Memory B cell (primary cell): ENCODE data around the gene NOVA1.

Source experiments
- ATAC-seq: fragments of 150-1000 bp; cut with Tn5 transposase; 2 replicates; pipeline ENCODE4 v1.10.0; 2021; ENCODE audit warnings: low read depth, mild to moderate bottlenecking, moderate library complexity
- DNase-seq, 2 donors: peaks; one replicate each; pipeline ENCODE4 v3.0.0; 2022; ENCODE audit warnings: low spot score in 2 of 2
- H3K27ac Mint-ChIP-seq: one replicate; pipeline ENCODE4 v1.8.0; 2022; ENCODE audit warnings: mild to moderate bottlenecking, moderate library complexity, mixed read lengths
- H3K27me3 Mint-ChIP-seq: one replicate; pipeline ENCODE4 v1.8.0; 2022; ENCODE audit warnings: mixed read lengths
- H3K36me3 Mint-ChIP-seq: one replicate; pipeline ENCODE4 v1.8.0; 2022; ENCODE audit warnings: mild to moderate bottlenecking, mixed read lengths
- H3K4me1 Mint-ChIP-seq: one replicate; pipeline ENCODE4 v1.8.0; 2022; ENCODE audit warnings: mixed read lengths
- H3K4me3 Mint-ChIP-seq: one replicate; pipeline ENCODE4 v1.8.0; 2022; ENCODE audit warnings: mild to moderate bottlenecking, moderate library complexity, mixed read lengths
- H3K9me3 Mint-ChIP-seq: one replicate; pipeline ENCODE4 v1.8.0; 2022; ENCODE audit warnings: mixed read lengths

Gene NOVA1

DNA sequence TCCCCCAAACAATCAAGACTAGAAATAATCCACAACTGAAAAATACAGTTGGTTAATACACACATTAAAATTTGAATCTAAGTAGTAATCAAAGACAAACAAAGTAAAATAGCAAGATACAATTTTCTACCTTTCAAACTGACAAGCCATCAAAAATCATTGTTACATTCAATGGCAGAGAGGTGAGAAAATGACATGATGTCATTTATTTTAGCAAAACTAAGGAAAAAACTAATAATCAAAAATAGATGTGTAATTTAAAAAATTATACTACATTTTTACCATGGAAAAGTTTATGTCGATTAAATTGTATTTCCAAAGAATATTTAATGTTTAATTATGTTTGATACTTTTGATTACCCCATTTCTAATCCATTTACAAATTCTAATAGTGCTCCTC, 59.7 kb downstream of the NOVA1 start:
- Mint-ChIP-seq H3K9me3 (peaks cover 6% of the 10 kb centered on the region), H3K27ac (no peak overlapping the region), H3K36me3 (no peaks in the 10 kb centered on the region), H3K4me1 (no peaks in the 10 kb centered on the region), H3K4me3 (no peak overlapping the region), H3K27me3 (no peaks in the 10 kb centered on the region)
- ATAC-seq (no peak), DNase-seq (no peak)

DNA sequence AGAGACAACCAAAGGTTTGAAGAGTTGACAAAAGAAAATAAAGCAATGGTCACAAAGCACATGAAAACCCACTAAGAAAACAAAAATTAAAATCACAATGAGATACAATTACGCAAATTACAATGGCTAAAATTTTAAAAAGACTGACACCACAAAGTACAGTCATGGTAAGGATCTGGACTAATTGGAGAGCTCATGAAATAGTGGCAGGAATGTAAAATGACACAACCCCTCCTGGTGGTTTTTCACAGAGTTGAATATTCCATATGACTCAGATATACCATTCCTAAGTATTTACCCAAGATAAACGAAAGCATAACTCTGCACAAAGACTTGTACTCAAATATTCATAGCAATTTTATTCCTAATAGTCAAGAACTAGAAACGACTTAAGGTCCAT, 65.9 kb downstream of the NOVA1 start:
- no peaks in the 10 kb centered on the region for H3K36me3 Mint-ChIP-seq
- no peaks in the 10 kb centered on the region for H3K4me1 Mint-ChIP-seq
- no peak for ATAC-seq
- no peak overlapping the region for H3K4me3 Mint-ChIP-seq
- H3K27me3 Mint-ChIP-seq, result no peaks in the 10 kb centered on the region
- peaks cover 3% of the 10 kb centered on the region for H3K9me3 Mint-ChIP-seq
- DNase-seq, result no peak
- no peak overlapping the region for H3K27ac Mint-ChIP-seq

DNA sequence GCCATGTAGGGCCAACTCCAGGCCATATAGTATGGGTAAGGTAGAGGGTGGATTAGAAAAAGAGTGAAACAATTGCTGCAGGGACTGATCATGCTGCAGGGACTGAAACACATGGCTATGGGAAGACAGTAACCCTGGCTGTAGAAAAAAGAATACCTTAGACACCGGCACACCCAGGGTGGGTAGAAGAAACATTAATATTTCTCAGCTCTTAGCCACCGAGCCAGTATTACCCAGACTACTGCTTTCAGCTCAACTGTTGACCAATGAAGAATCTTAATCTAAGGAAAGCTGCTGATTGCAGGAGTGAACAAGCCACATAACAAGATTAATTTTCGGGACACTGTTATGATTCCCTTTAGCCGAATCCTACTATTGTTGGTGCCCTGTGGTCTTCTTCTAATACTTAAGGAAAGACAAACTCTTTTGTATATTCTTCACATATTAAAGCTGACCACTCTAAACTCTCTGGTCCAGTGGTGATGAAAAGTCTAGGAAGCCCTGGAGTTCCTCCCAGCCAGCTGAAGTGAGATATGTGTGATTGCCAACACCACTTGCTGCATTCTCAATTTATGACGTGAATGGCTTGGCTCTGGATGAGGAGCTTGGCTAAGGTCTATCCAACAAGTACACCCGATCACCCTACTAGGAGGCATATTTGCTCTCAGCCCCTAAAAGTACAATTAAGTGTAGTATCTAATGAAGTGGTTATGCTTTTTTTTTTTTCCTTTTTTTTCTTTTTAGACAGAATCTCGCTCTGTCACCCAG, 69.2 kb downstream of the NOVA1 start:
- no peak for DNase-seq
- Mint-ChIP-seq H3K36me3 (no peaks in the 10 kb centered on the region), H3K27ac (no peak overlapping the region), H3K4me1 (no peaks in the 10 kb centered on the region), H3K9me3 (peaks cover 3% of the 10 kb centered on the region), H3K4me3 (no peak overlapping the region), H3K27me3 (no peaks in the 10 kb centered on the region)
- ATAC-seq, result no peak

DNA sequence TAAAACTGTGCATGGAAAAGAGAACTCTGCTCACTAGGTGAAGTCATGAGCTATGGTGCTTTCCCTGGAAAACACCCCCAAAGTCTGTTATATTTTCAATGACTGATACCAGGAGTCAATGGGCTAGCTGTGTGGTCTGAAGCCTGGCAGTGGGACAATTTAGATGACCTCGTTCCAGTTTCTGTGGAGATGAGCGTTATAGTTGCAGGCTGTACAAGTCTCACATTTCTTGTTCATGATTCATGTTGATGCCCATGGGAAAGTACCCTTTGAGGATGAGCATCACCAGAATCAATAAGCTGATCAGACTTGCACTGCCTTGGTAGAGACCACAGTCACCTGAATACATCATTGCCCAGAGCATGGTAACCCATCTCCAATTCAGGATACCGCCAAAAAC, 70.7 kb downstream of the NOVA1 start:
- Mint-ChIP-seq H3K27ac (no peak overlapping the region), H3K4me1 (no peaks in the 10 kb centered on the region), H3K4me3 (no peak overlapping the region), H3K27me3 (no peaks in the 10 kb centered on the region), H3K36me3 (no peaks in the 10 kb centered on the region), H3K9me3 (peaks cover 3% of the 10 kb centered on the region)
- ATAC-seq (no peak), DNase-seq (no peak)

DNA sequence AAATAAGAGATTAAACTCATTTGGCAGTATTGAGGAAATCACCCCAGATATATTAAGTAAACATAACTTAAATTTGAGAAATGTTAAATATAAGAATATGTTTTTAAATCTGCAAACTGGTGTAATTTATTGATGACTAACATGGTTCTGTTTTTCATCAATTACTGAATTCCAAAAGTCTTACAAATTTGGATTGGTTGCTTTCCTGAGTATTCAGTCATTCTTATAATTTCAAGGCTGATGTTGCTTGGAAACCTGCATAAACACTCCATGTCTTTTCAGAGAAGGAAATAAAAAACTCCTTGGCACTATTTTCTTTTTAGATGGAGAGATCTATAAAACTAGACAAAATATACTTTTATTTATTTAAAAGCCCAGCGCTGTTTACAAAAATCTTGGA, 71.7 kb downstream of the NOVA1 start:
- no peak for ATAC-seq

DNA sequence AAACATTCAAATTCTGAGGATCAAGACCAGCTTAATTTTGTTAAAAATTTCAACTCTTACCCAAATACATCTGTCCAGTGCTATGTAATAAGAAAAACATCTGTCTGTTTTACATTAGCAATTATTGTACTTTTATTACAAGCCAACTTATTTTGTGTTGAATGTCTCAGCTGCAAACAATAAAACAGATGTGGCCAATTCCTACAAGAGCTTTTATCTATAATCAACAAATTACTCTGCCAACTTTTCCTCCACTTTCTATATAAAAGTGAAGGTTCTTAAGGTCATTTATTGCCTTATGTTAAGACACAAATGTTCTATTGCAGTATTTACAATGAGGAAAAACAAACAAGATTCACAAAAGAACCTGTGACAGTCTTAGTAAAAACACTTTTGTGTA, 72.7 kb downstream of the NOVA1 start:
- Mint-ChIP-seq H3K4me3 (no peak overlapping the region), H3K4me1 (no peaks in the 10 kb centered on the region), H3K27ac (no peak overlapping the region), H3K36me3 (no peaks in the 10 kb centered on the region), H3K27me3 (no peaks in the 10 kb centered on the region), H3K9me3 (peaks cover 3% of the 10 kb centered on the region)
- DNase-seq (no peak), ATAC-seq (no peak)

More for the DNA sequence above, 71.7 kb downstream of the NOVA1 start:
- Mint-ChIP-seq H3K27ac (no peak overlapping the region), H3K36me3 (no peaks in the 10 kb centered on the region), H3K4me1 (no peaks in the 10 kb centered on the region), H3K4me3 (no peak overlapping the region), H3K9me3 (peaks cover 3% of the 10 kb centered on the region), H3K27me3 (no peaks in the 10 kb centered on the region)
- DNase-seq, result no peak

DNA sequence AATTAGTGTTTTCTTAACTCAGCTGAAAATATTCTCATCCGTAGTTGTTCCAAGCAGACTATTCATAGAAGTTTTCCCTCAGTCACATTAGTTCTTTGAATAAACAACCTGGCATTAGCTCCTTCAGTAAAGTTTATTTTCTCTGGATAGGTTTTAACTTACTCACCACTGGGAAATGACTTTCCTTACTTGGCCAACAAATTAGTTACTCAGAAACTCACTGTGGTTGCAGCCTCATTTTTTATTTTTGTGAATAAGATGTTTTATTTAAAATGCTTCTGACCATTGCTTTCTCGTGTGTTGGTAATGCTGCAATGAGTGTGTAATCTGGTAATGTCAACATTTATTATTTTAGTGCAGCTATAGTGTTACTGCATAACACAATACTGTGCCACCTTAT, 74.9 kb downstream of the NOVA1 start:
- no peak overlapping the region for H3K4me3 Mint-ChIP-seq
- no peak overlapping the region for H3K27ac Mint-ChIP-seq
- no peaks in the 10 kb centered on the region for H3K36me3 Mint-ChIP-seq
- no peaks in the 10 kb centered on the region for H3K27me3 Mint-ChIP-seq
- ATAC-seq (no peak), DNase-seq (no peak)
- H3K4me1 Mint-ChIP-seq, result no peaks in the 10 kb centered on the region
- H3K9me3 Mint-ChIP-seq, result peaks cover 2% of the 10 kb centered on the region

DNA sequence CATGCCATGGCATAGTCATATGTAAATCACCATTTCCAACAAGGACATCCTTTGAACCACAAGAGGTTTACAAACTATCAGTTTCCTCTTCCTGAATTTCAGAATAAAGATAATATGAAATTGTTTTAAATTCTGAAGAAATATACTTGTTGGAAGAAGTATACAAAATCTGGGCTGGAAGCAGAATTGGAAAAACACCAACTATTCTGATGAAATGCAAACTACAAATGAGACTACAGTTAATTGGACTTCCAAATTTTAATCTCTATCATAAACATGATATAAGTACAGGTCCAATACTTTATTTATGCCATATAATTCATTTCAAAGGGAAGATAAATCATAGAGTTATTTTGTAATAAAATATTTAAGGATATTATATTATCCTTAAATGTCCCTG, 80.1 kb downstream of the NOVA1 start:
- Mint-ChIP-seq H3K27ac (no peak overlapping the region), H3K4me1 (no peaks in the 10 kb centered on the region), H3K27me3 (no peaks in the 10 kb centered on the region), H3K36me3 (no peaks in the 10 kb centered on the region), H3K9me3 (peaks cover 2% of the 10 kb centered on the region), H3K4me3 (no peak overlapping the region)
- ATAC-seq, result no peak
- no peak for DNase-seq

DNA sequence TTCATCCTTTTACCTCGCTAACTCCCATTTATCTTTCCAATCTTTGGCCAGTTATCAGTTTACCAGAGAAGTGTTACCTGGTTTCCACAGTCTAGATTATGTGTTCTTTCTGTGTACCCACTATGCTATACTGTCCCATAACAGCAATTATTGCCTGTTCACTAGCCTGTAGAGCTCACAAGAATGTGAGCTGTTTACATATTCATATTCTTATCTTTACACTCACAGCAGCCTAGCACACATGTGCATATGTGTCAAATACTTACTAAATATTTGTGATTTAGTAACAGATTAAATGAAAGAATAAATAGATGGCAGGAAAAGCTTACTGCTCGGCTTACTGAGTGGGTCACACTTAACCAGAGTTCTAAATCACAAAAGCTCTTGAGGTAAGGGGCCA, 97.8 kb downstream of the NOVA1 start:
- Mint-ChIP-seq H3K4me1 (no peaks in the 10 kb centered on the region), H3K36me3 (no peaks in the 10 kb centered on the region), H3K9me3 (no peaks in the 10 kb centered on the region), H3K27ac (no peak overlapping the region), H3K4me3 (no peak overlapping the region), H3K27me3 (no peaks in the 10 kb centered on the region)
- ATAC-seq (no peak), DNase-seq (no peak)

DNA sequence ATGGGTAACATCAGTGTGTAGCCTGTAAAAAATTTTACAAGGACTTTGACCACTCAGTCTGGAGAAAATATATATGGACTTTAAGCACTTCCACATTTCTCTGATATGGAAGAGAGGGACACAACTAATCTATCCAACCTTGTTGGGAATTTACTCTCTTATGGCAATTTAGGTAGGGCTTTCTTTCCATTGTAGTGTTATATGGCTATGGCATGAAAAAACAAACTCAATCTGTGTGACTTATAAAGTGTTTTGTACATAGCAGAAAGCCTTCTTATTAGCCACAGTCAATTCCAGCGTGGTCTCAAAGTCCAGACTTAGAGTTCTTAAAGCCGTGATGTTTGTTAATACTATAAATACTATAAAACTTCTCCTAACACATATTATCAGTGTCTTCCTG, 98.3 kb downstream of the NOVA1 start:
- Mint-ChIP-seq H3K36me3 (no peaks in the 10 kb centered on the region), H3K9me3 (no peaks in the 10 kb centered on the region), H3K4me1 (no peaks in the 10 kb centered on the region), H3K4me3 (no peak overlapping the region), H3K27me3 (no peaks in the 10 kb centered on the region), H3K27ac (no peak overlapping the region)
- ATAC-seq (no peak), DNase-seq (no peak)

DNA sequence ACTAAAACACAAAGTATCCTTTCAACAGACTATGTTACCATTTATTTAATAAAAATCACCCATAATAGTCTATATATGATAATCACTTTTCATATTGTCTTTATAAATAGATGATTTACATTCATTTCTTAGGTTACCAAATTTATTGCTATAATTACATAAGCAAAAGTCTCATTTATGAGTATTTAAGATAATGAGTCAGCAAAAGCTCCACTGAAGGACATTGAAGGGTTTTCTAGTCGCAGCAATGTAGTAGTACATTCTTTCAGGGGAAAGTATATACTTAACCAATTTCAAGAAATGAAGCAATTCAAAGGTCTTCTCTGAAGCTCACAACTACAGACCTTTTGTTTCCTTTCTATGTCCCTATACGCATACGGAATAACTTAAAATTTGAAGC, 110.9 kb downstream of the NOVA1 start:
- no peak overlapping the region for H3K27ac Mint-ChIP-seq
- no peaks in the 10 kb centered on the region for H3K36me3 Mint-ChIP-seq
- H3K4me3 Mint-ChIP-seq, result no peak overlapping the region
- DNase-seq (no peak), ATAC-seq (no peak)
- peaks cover 3% of the 10 kb centered on the region for H3K9me3 Mint-ChIP-seq
- H3K4me1 Mint-ChIP-seq, result no peaks in the 10 kb centered on the region
- H3K27me3 Mint-ChIP-seq, result no peaks in the 10 kb centered on the region

DNA sequence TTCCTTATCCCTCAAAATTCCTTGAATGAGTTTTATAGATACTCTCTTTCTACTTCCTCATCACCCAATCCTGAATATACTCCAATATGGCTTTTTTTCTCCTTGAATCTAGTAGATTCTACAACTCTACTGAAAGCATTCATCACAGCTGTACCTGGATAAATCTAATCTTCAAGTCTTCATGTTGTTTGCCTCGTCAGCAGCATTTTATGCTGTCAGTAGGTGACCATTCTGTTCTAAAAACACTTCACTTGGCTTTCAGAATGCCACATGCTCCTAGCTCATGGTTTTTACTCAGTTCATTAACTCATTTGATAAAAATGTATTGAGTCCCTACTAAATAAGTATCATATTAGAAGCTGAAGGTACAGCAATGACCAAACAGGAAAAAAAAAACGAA, 113.3 kb downstream of the NOVA1 start:
- ATAC-seq, result no peak
- no peaks in the 10 kb centered on the region for H3K36me3 Mint-ChIP-seq

DNA sequence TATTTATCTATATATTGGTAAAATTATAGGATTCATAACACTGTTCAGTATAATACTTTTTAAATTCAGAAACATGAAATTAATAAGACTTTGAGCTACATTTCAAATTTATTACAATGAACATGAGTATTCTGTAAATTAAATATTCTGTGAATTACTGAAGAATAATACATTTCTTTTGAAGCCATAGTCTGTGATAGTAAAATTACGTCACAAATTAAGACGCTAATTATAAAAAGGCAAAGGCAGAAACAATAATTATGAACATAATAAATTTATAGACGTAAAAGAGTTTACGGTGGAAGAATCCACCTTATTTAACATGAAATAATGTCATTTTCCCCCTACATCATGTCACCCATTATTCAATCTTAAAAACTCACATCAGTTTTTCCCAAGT, 118.9 kb downstream of the NOVA1 start:
- no peaks in the 10 kb centered on the region for H3K4me1 Mint-ChIP-seq
- H3K27me3 Mint-ChIP-seq, result no peaks in the 10 kb centered on the region
- peaks cover 2% of the 10 kb centered on the region for H3K9me3 Mint-ChIP-seq
- DNase-seq, result no peak
- H3K27ac Mint-ChIP-seq, result no peak overlapping the region
- ATAC-seq, result no peak
- H3K4me3 Mint-ChIP-seq, result no peak overlapping the region
- H3K36me3 Mint-ChIP-seq, result no peaks in the 10 kb centered on the region

More for the DNA sequence above, 113.3 kb downstream of the NOVA1 start:
- H3K4me1 Mint-ChIP-seq, result no peaks in the 10 kb centered on the region
- no peak overlapping the region for H3K27ac Mint-ChIP-seq
- H3K9me3 Mint-ChIP-seq, result peaks cover 3% of the 10 kb centered on the region
- DNase-seq, result no peak
- H3K4me3 Mint-ChIP-seq, result no peak overlapping the region
- H3K27me3 Mint-ChIP-seq, result no peaks in the 10 kb centered on the region

DNA sequence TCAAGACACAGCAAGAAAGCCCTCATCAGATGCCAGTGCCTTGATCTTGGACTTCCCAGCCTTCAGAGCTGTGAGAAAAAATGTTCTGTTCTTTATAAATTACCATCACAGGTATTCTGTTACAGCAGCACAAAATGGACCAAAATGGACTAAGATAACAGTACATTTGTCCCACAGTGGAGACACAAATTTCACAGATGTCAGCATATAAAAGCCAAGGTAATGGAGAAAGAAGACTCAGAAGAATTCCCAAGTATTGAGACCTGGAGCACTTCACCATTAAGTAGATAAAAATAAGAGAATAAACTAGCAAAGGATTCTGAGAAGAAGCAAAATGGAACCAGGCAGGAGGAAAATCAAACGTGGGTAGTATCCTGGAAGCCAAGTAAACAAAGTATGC, 131.0 kb downstream of the NOVA1 start:
- ATAC-seq, result no peak
- DNase-seq, result no peak
- H3K27me3 Mint-ChIP-seq, result no peaks in the 10 kb centered on the region
- H3K27ac Mint-ChIP-seq, result no peak overlapping the region
- H3K36me3 Mint-ChIP-seq, result no peaks in the 10 kb centered on the region
- H3K9me3 Mint-ChIP-seq, result peaks cover 13% of the 10 kb centered on the region
- no peak overlapping the region for H3K4me3 Mint-ChIP-seq
- no peaks in the 10 kb centered on the region for H3K4me1 Mint-ChIP-seq

DNA sequence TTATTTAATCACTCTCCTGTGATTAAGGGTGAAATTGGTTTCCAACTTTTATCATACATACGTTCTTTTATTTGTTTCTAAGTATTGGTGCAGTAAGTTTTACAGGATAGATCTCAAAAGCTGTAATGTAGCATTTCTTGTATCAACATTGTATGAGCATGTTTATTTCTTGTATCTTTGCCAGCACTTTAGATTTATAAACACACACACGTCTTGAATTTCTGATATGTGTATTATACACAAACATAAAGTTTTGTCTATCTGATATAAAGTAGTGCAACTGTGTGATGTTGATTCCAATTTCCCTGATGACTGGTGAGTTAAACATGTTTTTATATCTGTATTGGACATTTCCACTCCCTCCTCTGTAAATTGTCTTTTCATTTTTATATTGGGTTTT, 134.7 kb downstream of the NOVA1 start:
- H3K27ac Mint-ChIP-seq, result no peak overlapping the region
- peaks cover 13% of the 10 kb centered on the region for H3K9me3 Mint-ChIP-seq
- H3K4me3 Mint-ChIP-seq, result no peak overlapping the region
- H3K36me3 Mint-ChIP-seq, result no peaks in the 10 kb centered on the region
- DNase-seq (no peak), ATAC-seq (no peak)
- no peaks in the 10 kb centered on the region for H3K4me1 Mint-ChIP-seq
- H3K27me3 Mint-ChIP-seq, result no peaks in the 10 kb centered on the region
